OCI-LY7 (cell line): ENCODE results near the gene TESK1. TPM values are rescaled to one million over a fixed set of nuclear protein-coding genes. Genes with fewer than 3 reads are reported as not detected.

Source experiments
- BruUV-seq: library from RNA; stranded (reverse); fragments of 400-500 nt; replicated peaks from 2 replicates; lab custom pipeline; 2021; lab: Mats Ljungman, UMichigan
- CTCF ChIA-PET: fragments of 300-600 bp; sonication (Branson Sonifier 250); formaldehyde crosslinking; loops from one replicate; lab custom pipeline; 2022; ENCODE audit warnings: antibody characterized with exemption; ENCODE audit not compliant: unreplicated experiment; lab: Charles Lee
- POLR2A ChIA-PET: fragments of 300-600 bp; sonication (Branson Sonifier 250); formaldehyde crosslinking; loops from one replicate; lab custom pipeline; 2022; ENCODE audit warnings: antibody characterized with exemption; lab: Charles Lee
- DNase-seq: peaks from one replicate; pipeline ENCODE4 v3.0.0-alpha.2; 2015; ENCODE audit warnings: low spot score
- H2AFZ ChIP-seq: fragments of 200-600 bp; sonication (generic), shearing (Covaris generic); 2 replicates; pipeline ENCODE4 v1.6.1; 2014; ENCODE audit warnings: mild to moderate bottlenecking, antibody characterized with exemption, low read length, moderate library complexity
- H3K27ac ChIP-seq: fragments of 200-600 bp; sonication (generic); 2 replicates; pipeline ENCODE4 v1.5.1; 2014; ENCODE audit warnings: mixed run types, low read depth, mild to moderate bottlenecking, moderate library complexity, low read length, inconsistent platforms; ENCODE audit not compliant: poor library complexity, severe bottlenecking
- H3K36me3 ChIP-seq: fragments of 200-600 bp; sonication (generic); 2 replicates; pipeline ENCODE4 v1.6.1; 2014; ENCODE audit warnings: mild to moderate bottlenecking, antibody characterized with exemption, low read length, moderate library complexity, mixed read lengths; ENCODE audit not compliant: insufficient read depth
- H3K4me1 ChIP-seq: fragments of 200-600 bp; sonication (generic); 2 replicates; pipeline ENCODE4 v1.5.1; 2014; ENCODE audit warnings: mild to moderate bottlenecking, low read length; ENCODE audit not compliant: insufficient read depth, poor library complexity, severe bottlenecking
- H3K4me2 ChIP-seq: fragments of 200-600 bp; sonication (generic); 2 replicates; pipeline ENCODE4 v1.6.1; 2014; ENCODE audit warnings: mild to moderate bottlenecking, low read length
- H3K4me3 ChIP-seq: fragments of 200-600 bp; sonication (generic); 2 replicates; pipeline ENCODE4 v1.5.1; 2014; ENCODE audit warnings: mild to moderate bottlenecking, low read depth, low read length; ENCODE audit not compliant: poor library complexity, severe bottlenecking
- H3K79me2 ChIP-seq: fragments of 200-600 bp; sonication (generic); 2 replicates; pipeline ENCODE4 v1.6.1; 2016; ENCODE audit warnings: low read depth, mild to moderate bottlenecking, low read length, moderate library complexity, mixed read lengths; ENCODE audit not compliant: insufficient read depth
- H3K9me2 ChIP-seq: fragments of 200-600 bp; sonication (generic); 2 replicates; pipeline ENCODE4 v1.6.1; 2016; ENCODE audit warnings: mild to moderate bottlenecking, low read length, mixed read lengths; ENCODE audit not compliant: insufficient read depth
- H3K9me3 ChIP-seq: fragments of 200-600 bp; sonication (generic); 2 replicates; pipeline ENCODE4 v1.6.1; 2014; ENCODE audit warnings: mild to moderate bottlenecking, mixed run types, low read length, mixed read lengths
- H4K20me1 ChIP-seq: fragments of 200-600 bp; sonication (generic); 2 replicates; pipeline ENCODE4 v1.6.1; 2014; ENCODE audit warnings: mild to moderate bottlenecking, antibody characterized with exemption, low read length, moderate library complexity, mixed read lengths; ENCODE audit not compliant: insufficient read depth
- CTCF ChIP-seq: fragments of 200-600 bp; sonication (generic); conservative IDR thresholded peaks from 2 replicates; pipeline ENCODE4 v1.5.1; 2014; ENCODE audit warnings: mild to moderate bottlenecking, antibody characterized with exemption, low read length, moderate library complexity, mixed read lengths
- EZH2phosphoT487 ChIP-seq: fragments of 200-600 bp; sonication (generic); IDR thresholded peaks from 2 replicates; pipeline ENCODE4 v1.6.1; 2018; ENCODE audit warnings: low read depth, borderline replicate concordance, mild to moderate bottlenecking, mixed run types, antibody characterized with exemption, low read length, moderate library complexity, mixed read lengths
- intact Hi-C: fragments of 100-400 bp; cut with micrococcal nuclease; formaldehyde crosslinking; loops from one replicate; pipeline ENCODE4 v1.10.0; 2022; ENCODE audit not compliant: unreplicated experiment
- total RNA-seq, 2 experiments: library from RNA; depleted of rRNA in 1 of 2; stranded (reverse); fragments of >200 nt in 1 of 2; shearing (Covaris generic) in 1 of 2; gene quantifications; 2 replicates each; pipeline ENCODE4 v1.2.3, GENCODE V29; 2014 to 2022

The TESK1 gene
- total RNA-seq, 2 experiments from 2014 or later, result 15.0 to 42.2 TPM

DNA sequence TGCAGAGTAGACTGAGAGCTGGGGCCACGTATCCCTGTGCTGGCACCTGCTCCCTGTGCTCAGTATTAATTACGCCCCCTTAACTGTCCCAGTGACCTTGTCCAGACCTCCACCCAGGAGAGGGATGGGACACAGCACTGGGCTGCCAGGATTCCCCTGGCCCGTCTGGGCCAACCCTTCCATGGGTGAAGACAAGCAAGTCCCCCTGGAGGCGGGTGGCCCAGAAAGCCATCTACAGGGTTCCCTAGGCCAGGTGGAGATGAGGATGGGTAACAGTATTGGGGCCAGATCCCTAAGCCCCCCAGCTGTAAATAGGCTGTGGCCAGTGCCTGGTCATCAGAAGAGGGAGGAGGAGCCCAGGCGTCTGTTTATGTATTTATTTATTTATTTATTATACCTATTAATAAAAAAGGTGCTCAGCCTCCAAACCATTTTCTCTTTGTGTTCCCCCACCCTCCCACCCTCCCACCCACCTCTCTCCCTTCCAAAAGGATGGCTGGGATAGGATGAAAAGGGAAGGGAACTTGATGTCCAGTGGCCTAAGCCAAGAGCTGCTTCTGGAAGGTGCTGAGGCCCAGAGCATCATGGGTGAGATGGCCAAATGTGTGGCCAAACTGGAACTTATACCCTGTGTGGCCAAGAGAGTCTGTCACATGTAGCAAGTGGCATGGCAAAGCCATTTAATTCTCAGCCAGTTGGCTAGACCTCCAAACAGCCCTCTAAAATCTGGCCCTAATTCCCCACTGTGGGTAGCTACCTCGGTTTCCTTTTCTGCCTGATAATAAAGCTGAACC is 43.4 kb upstream of the TESK1 start:
- no peak overlapping the region for H3K4me3 ChIP-seq
- H3K4me1 ChIP-seq, result no peaks in the 10 kb centered on the region
- DNase-seq, result no peak
- H2AFZ ChIP-seq, result no peak overlapping the region
- no peaks in the 10 kb centered on the region for H3K79me2 ChIP-seq
- H3K9me3 ChIP-seq, result no peaks in the 10 kb centered on the region
- intact Hi-C loops, result no loop called here
- no peak overlapping the region for H3K4me2 ChIP-seq
- H3K36me3 ChIP-seq, result no peaks in the 10 kb centered on the region
- no peaks in the 10 kb centered on the region for H4K20me1 ChIP-seq
- BruUV-seq, result no TSS peak
- TF ChIP-seq EZH2phosphoT487, result no peak
- no peak for TF ChIP-seq CTCF
- CTCF ChIA-PET, result no interaction called here
- H3K27ac ChIP-seq, result no peak overlapping the region
- H3K9me2 ChIP-seq, result no peaks in the 10 kb centered on the region
- POLR2A ChIA-PET, result interaction anchor here (0.6 to 0.9 kb wide), 2 partner anchors 21 to 132 kb away, joined by 3 read pairs; no protein-coding TSS in a partner anchor

DNA sequence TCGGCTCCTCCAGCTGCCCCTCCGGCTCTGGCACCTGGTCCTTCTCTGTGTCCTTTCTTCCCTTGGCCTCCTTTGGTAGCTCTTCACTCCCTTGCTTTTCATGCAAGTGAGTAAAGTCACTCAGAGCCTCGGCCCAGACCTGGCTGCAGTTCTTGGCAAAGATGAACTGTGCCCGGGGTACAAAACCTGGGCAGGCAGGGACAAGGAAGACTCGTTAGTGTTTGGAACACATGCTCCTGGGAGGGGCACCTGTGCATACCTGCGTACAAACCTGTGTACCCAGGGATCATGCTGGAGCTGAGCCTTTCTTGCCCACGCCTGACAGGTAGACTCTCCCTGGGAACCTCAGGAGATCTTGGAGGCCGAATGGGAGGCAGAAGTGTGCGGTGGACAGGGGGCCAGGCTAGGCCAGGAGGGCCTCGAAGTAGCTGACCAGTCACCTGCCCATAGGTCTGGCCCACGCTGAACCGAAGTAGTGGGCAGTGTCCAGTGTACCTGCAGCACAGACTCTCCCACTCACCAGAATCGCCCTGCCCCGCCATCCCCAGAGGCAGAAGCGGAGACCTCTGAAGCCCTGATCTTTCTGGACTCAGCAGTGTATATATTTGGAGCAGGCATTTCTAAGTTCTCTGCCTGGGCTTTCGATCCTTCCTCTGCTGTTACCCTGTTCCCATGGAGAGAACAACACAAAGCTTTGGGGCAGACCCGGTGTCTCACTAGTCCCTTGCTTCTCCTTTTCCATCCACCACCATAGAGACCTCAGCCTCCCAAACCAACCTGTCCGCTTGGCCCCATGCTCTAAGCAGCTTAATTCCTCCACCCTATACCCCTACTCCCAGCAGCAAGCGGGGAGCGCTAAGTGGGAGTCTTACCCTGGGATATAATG is 41.9 kb upstream of the TESK1 start:
- no peak for DNase-seq
- H3K4me3 ChIP-seq, result no peak overlapping the region
- no peaks in the 10 kb centered on the region for H4K20me1 ChIP-seq
- H2AFZ ChIP-seq, result no peak overlapping the region
- H3K9me2 ChIP-seq, result no peaks in the 10 kb centered on the region
- no peaks in the 10 kb centered on the region for H3K79me2 ChIP-seq
- no peaks in the 10 kb centered on the region for H3K4me1 ChIP-seq
- no peak overlapping the region for H3K4me2 ChIP-seq
- ChIA-PET CTCF (no interaction called here), POLR2A (interaction anchor here (0.6 kb wide), 1 partner anchor 791 kb away, joined by 3 read pairs; no protein-coding TSS in a partner anchor)
- H3K9me3 ChIP-seq, result no peaks in the 10 kb centered on the region
- no peak for TF ChIP-seq CTCF
- no peak for TF ChIP-seq EZH2phosphoT487
- no peaks in the 10 kb centered on the region for H3K36me3 ChIP-seq
- H3K27ac ChIP-seq, result no peak overlapping the region
- intact Hi-C loops, result no loop called here
- no TSS peak for BruUV-seq
